HK-2 (cell line): ENCODE data around the gene UXS1.

Source experiments
- DNase-seq: peaks from one replicate; pipeline ENCODE4 v3.0.0-alpha.2; 2018; ENCODE audit not compliant: unreplicated experiment

The UXS1 gene

DNA sequence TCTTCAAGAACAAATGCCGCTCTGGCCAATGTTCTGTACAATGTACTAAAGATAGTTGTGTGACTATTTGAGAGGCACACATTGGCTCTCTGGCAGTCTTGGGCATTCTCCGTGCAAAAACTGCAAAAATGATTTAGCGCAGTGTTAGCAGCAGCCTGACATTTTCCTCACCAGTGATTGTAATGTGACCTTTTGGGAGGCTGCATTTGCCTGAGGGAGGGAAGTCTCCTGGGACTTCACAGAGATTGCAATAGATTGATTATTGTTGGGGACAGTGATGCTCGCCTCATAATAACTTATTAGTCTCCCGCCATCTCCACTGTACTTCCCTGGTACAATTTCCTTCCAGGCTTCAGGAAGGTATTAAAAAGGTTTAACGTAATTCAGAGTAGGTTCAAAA lies 149.2 kb downstream of the UXS1 start:
- no peak for DNase-seq

DNA sequence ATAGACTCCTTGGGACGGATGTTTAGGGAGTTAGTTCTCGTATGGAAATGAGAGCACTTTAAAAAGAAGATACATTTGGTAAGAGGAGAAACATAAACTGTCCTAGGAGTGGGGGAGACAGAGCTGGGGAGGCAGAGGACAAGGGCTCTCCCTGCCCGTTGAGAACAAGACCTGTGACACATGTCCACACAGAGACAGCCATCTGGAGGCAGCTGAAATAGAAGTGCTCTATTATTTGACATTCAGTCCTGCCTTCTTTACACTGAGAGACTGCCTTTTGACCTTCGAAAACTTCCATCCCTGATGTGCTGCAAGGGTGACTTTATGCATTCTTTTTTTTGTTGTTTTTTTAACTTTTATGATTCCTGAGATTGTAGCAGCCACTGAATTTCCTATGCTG lies 150.1 kb downstream of the UXS1 start:
- no peak for DNase-seq
